ENCODE data around the gene TIAM2. TPM values are rescaled to one million over a fixed set of nuclear protein-coding genes. Genes with fewer than 3 reads are reported as not detected.

TIAM2 gene
- total RNA-seq, 1 donor from 2014 or later = 11.9 TPM

DNA sequence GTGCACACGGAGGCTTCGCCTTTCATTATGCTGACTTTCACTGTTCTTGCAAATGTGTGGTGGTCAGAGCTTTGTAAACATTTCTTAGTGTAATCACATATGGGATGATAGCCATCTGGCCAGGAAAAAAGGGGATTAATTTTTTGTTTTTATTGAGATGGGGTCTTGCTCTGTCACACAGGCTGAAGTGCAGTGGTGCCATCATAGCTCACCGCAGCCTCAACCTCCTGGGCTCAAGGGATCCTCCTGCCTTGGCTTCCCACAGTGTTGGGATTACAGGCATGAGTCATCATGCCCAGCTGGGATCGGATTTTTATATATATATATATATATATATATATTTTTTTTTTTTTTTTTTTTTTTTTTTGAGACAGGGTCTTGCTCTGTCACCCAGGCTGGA, 11.0 kb upstream of the TIAM2 start:
- DNase-seq (no peak), ATAC-seq (no peak)
- intact Hi-C loops (cut with micrococcal nuclease) = no loop called here

DNA sequence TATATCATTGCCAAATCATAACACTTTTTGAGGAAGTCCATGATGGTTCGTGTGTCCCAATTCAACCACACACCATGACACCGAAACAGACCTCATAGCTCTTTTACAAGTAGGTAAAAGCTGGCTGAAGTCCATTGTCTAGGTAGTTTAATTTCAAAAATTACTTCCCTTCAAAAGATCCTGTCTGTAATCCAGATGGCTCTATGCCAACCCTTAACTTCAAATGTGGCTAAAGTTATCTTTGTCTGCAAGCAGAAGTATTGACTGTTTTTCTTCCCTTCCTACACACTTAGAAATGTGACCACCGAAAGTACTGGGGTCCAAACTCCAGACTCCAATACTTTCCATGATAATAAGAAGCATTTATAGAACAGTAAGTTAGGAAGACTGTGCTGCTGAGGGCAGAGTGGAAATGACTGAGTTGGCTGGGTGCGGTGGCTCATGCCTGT, 8.3 kb upstream of the TIAM2 start:
- no peak for ATAC-seq
- DNase-seq = no peak
- intact Hi-C loops (cut with micrococcal nuclease) = no loop called here

DNA sequence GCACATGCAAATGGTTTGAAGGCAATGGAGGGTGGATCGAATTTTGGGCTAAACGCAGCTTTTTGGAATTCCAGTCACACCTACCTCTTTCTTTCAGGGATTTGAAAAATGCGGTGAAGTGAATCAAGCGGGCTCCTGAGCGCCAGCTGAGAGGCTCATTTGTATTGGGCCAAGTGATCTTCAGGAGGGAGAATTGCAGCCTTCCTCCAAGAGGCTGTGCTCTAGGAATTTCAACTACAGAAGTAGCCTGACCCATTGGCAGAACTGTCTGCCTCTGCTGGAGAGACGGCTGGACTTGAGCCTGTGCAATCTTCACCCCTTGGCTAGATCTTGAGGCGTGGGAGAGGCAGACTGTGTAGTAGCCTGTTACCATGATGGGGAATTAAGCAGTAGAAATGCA, 5.7 kb upstream of the TIAM2 start:
- no peak for DNase-seq
- ATAC-seq = no peak
- intact Hi-C loops (cut with micrococcal nuclease) = no loop called here

DNA sequence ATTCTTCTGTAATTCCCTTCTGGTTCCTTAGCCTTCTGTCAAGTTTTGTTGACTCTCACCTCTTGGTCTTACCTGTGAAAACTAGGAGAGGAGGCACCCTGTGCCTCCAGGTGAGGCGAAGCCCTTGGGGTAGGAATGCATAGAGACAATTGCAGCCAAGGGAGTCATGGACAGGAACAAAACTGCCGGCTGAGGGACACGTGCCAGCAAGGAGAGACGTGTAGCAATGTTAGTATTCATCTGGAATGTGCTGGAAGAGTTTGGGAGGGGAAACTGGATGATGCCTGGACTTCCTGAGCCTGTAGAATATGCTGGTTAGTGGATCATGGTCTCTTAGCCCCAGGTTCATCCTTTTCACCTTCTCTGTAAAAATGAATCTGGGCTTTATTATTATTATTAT, 3.9 kb upstream of the TIAM2 start:
- intact Hi-C loops (cut with micrococcal nuclease) = no loop called here
- no peak for DNase-seq
- no peak for ATAC-seq

GRCh38 chr6:154993026-154993425, 2.1 kb upstream of the TIAM2 start:
- ATAC-seq (no peak), DNase-seq (no peak)
- intact Hi-C loops (cut with micrococcal nuclease) = no loop called here

GRCh38 chr6:154993710-154994109, 1.4 kb upstream of the TIAM2 start:
- intact Hi-C loops (cut with micrococcal nuclease) = no loop called here
- DNase-seq (no peak), ATAC-seq (no peak)

GRCh38 chr6:154994836-154995253, 270 bp upstream of the TIAM2 start:
- intact Hi-C loops (cut with micrococcal nuclease) = no loop called here
- ATAC-seq (no peak), DNase-seq (no peak)

GRCh38 chr6:154996016-154996590, 988 bp downstream of the TIAM2 start:
- no peak for ATAC-seq
- intact Hi-C loops (cut with micrococcal nuclease) = no loop called here

GRCh38 chr6:154996841-154997311, 1.8 kb downstream of the TIAM2 start:
- intact Hi-C loops (cut with micrococcal nuclease) = no loop called here
- no peak for ATAC-seq

More at GRCh38 chr6:154996016-154996590, 988 bp downstream of the TIAM2 start:
- DNase-seq = no peak

GRCh38 chr6:154998855-154999254, 3.7 kb downstream of the TIAM2 start:
- DNase-seq = no peak
- ATAC-seq = no peak
- intact Hi-C loops (cut with micrococcal nuclease) = no loop called here

More at GRCh38 chr6:154996841-154997311, 1.8 kb downstream of the TIAM2 start:
- no peak for DNase-seq

GRCh38 chr6:155001482-155001881, 6.4 kb downstream of the TIAM2 start:
- intact Hi-C loops (cut with micrococcal nuclease) = no loop called here
- ATAC-seq = no peak
- DNase-seq = no peak

DNA sequence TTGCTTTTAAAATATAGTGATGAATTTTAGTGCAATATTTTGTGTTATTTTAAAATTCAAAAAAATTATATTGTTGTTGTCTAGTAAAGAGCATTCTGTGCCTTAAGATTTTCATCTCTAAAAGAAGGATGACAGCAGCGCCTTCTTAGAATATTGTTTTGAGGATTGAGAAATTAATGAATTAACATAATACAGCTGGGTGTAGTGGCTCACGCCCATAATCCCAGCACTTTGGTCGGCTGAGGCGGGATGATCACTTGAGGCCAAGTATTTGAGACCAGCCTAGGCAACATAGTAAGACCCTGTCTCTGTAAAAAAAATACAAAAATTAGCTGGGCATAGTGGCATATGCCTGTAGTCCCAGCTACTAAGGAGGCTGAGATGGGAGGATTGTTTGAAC, 6.8 kb downstream of the TIAM2 start:
- intact Hi-C loops (cut with micrococcal nuclease) = no loop called here
- no peak for ATAC-seq
- DNase-seq = no peak

DNA sequence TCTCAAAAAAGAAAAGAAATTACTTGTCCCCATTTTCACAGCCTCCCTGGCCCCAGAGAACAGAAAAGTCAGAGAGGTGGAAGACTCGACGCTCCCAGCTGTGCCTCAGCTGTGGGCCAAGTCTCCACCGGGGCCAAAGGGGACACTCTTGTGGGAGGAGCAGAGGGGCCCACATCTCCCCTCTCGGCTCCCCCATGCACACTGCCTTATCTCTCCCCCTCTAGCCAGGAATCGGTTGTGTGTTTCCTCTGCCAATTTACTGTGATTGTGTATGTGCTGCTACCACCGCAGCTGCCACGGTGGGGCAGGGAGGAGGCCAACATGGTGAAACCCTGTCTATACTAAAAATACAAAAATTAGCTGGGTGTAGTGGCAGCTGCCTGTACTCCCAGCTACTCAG, 8.4 kb downstream of the TIAM2 start:
- no peak for DNase-seq
- intact Hi-C loops (cut with micrococcal nuclease) = no loop called here
- no peak for ATAC-seq

GRCh38 chr6:155004017-155004416, 8.9 kb downstream of the TIAM2 start:
- no peak for ATAC-seq
- intact Hi-C loops (cut with micrococcal nuclease) = no loop called here
- DNase-seq = no peak

DNA sequence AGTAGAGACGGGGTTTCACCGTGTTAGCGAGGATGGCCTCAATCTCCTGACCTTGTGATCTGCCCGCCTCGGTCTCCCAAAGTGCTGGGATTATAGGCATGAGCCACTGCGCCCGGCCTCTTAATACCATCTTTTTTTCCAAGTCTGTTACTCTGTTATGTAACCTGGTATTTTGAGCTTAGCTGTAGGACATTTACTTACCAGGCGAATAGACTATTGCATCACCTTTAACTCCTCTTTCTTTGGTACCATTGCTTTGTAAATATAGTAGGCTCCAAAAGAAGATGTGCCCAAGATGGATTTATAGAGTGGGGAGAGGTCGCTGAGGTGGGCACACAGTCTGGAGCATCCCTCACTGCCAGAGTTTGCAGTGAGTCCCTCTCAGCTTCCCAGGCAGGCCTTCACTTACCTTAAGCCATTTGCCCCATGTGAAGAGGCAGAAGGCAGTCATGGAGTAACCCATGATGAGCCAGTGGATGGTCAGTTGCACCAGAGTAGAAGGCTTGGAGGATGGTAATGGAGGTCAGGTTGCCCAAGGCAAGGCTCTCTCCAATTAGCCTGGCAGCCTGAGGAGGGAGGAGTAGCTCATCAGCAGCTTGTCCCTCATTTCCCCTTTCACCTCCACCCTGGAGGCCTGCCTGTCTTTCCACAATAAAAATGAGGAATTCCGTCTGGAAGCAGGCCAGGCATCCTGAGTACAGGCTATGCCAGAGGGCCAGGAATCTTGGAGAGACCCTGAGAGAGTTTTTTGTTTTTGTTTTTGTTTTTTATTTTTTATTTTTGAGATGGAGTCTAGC, 9.7 kb downstream of the TIAM2 start:
- ATAC-seq (no peak), DNase-seq (no peak)
- intact Hi-C loops (cut with micrococcal nuclease) = no loop called here

DNA sequence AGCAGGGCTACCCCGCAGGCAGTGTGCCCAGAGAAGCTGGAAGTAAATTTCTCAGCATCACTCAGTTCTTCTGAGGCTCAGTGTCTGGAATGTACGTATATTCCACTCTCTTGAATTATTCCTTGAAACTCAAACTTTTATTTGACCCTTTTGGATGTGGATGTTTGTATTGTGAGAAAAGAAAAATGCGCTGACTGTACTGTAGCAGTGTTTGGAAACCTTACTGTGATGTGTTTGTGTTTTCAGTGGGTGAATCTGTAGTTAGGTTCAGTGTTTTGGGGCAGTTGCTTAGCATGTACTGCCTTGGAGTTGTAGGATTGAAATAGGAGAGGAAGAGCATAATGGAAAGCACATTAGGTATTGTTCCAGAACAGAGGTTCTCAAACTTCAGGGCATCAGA, 13.5 kb downstream of the TIAM2 start:
- ATAC-seq = no peak
- no peak for DNase-seq
- intact Hi-C loops (cut with micrococcal nuclease) = no loop called here

- no peak for DNase-seq
- intact Hi-C loops (cut with micrococcal nuclease) = no loop called here
- ATAC-seq = no peak
Observed at GRCh38 chr6:155010940-155011339, 15.8 kb downstream of the TIAM2 start.

DNA sequence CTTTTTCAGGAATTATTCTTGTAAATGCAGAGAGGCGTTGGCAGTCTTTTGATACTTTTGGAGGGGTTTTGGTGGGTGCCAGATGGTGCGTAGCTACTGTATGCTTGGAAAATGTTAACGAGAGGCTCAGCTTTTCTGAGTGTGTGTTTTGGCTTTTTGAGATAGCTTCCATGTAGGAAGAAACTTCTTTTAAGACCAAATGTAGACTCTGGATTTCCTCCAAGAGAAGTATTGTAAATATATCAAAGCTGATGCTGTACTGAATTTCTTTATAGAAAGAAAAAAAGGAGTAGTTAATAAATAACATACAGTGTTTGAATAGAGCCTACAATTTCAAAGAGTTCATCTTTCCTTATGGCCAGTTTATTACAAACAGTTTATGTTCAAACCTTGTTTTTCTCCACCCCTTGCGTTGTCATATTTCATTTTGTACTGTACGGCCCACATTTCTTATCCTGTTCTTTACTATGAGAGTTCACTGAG, 16.7 kb downstream of the TIAM2 start:
- intact Hi-C loops (cut with micrococcal nuclease) = no loop called here
- DNase-seq = no peak
- no peak for ATAC-seq

DNA sequence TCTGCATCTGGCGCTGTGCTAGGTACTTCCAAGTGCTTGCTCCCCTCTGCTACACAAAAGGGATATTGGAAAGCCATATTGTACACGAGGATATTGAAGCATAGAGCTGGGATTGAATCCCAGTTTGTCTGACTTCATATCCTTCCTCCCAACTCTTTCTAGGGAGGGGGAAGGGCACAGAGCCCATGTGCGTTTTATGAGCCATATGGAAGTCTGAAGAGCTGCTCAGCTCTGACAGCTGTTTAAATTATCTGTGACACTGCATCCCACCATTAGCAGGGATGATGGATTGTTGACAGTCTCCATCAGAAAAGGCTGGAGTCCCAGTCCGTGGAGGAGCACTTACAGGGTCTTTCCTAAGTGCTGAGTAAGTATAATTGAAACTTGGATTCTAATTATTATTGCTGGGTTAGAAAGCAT, 18.4 kb downstream of the TIAM2 start:
- DNase-seq (no peak), ATAC-seq (no peak)
- intact Hi-C loops (cut with micrococcal nuclease) = no loop called here

DNA sequence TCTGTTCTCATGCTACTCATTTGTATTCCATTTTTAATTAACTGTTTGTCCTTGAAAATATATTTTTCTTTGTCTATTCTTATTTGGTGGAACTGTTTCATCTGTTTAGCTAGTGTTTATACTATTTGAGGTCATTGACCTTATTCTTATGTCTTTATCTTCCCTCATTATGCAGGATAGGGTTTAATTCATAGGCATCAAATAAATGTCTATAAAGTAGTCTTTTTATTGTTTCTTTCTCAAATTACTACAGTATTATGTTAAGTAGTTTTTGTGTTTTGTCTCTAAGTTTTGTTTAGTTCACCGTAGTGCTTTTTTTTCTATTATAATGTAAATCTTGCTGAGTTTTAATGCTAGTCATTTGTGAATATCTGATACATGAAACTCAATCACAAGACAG, 19.0 kb downstream of the TIAM2 start:
- no peak for ATAC-seq
- DNase-seq = no peak
- intact Hi-C loops (cut with micrococcal nuclease) = no loop called here

Measured in left ventricle myocardium superior (tissue), 1 donor.